NT2/D1 (cell line): ENCODE results near the gene GFOD1.

ENCODE experiments used
- SUZ12 ChIP-seq: IDR thresholded peaks from 2 replicates; pipeline ENCODE4 v1.6.1; 2011; ENCODE audit not compliant: insufficient read length, insufficient read depth; ENCODE audit errors: extremely low read depth
- ZNF274 ChIP-seq: IDR thresholded peaks from 2 replicates; pipeline ENCODE4 v1.6.1; 2011; ENCODE audit warnings: mild to moderate bottlenecking, low read depth, low read length

DNA sequence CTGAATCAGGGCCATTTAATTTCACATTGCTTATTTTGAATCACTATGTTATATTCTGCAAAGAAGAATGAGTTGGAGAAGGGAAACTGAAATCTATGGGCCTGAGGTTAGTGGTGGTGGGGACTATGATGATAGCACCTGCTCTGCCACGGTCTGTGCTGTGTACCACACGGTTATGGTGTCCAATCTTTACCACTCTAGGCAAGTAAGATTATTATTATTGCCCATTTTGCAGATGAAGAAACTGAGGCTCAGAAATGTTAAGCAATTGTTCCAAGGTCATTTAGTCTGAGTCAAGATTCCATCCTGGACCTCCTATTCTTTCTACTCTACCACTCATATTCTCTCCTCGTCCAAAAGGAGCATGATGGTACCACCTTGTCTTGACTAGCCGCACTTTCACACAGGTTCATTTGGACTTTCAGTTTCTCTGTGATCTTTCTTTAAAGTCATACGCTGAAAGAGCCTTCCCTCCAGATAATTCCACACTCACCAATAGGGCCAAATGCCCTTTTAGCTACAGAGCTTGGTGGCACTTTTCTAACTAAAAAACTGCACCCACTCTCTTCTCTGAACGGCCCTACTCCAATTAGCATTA lies 56.2 kb downstream of the GFOD1 start:
- TF ChIP-seq SUZ12 (no peak), ZNF274 (no peak)
